Stimulated activated naive CD8-positive, alpha-beta T cell treated with anti-CD3 and anti-CD28 coated beads, Interleukin-15, amount 100 ng/mL, for 72 hours (primary cell): ENCODE results near the gene FAM222B.
A peak's percentile ranks its signal among the peaks of the same experiment; 100 is the strongest.
"Not testable (repeated sequence)": the region's sequence is repeated elsewhere in the genome, so short reads cannot be mapped to it uniquely, and the experiment has no call there.

Source experiments
- ATAC-seq: fragments of 150-1000 bp; cut with Tn5 transposase; 2 replicates; pipeline ENCODE4 v1.10.0; 2021; ENCODE audit warnings: mild to moderate bottlenecking, moderate library complexity
- DNase-seq, 2 donors: peaks; one replicate each; pipeline ENCODE4 v3.0.0; 2021 to 2022
- H3K27ac Mint-ChIP-seq, 2 donors: one replicate each; pipeline ENCODE4 v1.8.0; 2022; ENCODE audit warnings: mild to moderate bottlenecking in 2 of 2, mixed read lengths in 2 of 2, moderate library complexity in 2 of 2
- H3K27me3 Mint-ChIP-seq: one replicate; pipeline ENCODE4 v1.8.0; 2022; ENCODE audit warnings: mixed read lengths
- H3K4me1 Mint-ChIP-seq: one replicate; pipeline ENCODE4 v1.8.0; 2022; ENCODE audit warnings: mild to moderate bottlenecking, mixed read lengths
- H3K4me3 Mint-ChIP-seq, 2 donors: one replicate each; pipeline ENCODE4 v1.8.0; 2022; ENCODE audit warnings: mild to moderate bottlenecking in 2 of 2, mixed read lengths in 2 of 2, moderate library complexity in 1 of 2
- H3K9me3 Mint-ChIP-seq, 2 donors: one replicate each; pipeline ENCODE4 v1.8.0; 2022; ENCODE audit warnings: mixed read lengths in 2 of 2

Gene FAM222B

GRCh38 chr17:28725660-28726225 is 116.8 kb downstream of the FAM222B start:
- ATAC-seq (peak; percentile 1), DNase-seq (no peak)
- Mint-ChIP-seq H3K9me3 (no peaks in the 10 kb centered on the region), H3K4me1 (peaks cover 75% of the 10 kb centered on the region), H3K4me3 (peak overlapping the region; percentile 98 to 100), H3K27ac (peak overlapping the region; percentile 85 to 98), H3K27me3 (no peaks in the 10 kb centered on the region)

- Mint-ChIP-seq H3K27ac (peak overlapping the region; percentile 85 to 98), H3K4me3 (peak overlapping the region; percentile 98 to 100), H3K4me1 (peaks cover 80% of the 10 kb centered on the region), H3K27me3 (no peaks in the 10 kb centered on the region), H3K9me3 (no peaks in the 10 kb centered on the region)
- ATAC-seq: no peak
- DNase-seq: peak in 1 of 2 donors; percentile 42
Observed at GRCh38 chr17:28725166-28725659, 117.4 kb downstream of the FAM222B start.

- peak overlapping the region; percentile 66 to 98 for H3K27ac Mint-ChIP-seq
- H3K4me3 Mint-ChIP-seq: peak overlapping the region; percentile 98 to 100
- H3K9me3 Mint-ChIP-seq: no peaks in the 10 kb centered on the region
- H3K4me1 Mint-ChIP-seq: peaks cover 80% of the 10 kb centered on the region
- H3K27me3 Mint-ChIP-seq: no peaks in the 10 kb centered on the region
- DNase-seq: no peak
- ATAC-seq: no peak
Observed at GRCh38 chr17:28724500-28725165, 118.0 kb downstream of the FAM222B start.

- not testable (repeated sequence) for H3K9me3 Mint-ChIP-seq, ATAC-seq, H3K27me3 Mint-ChIP-seq, H3K27ac Mint-ChIP-seq, DNase-seq
- peaks cover 79% of the 10 kb centered on the region for H3K4me1 Mint-ChIP-seq
- H3K4me3 Mint-ChIP-seq: peak overlapping the region; percentile 98 to 100
Observed at GRCh38 chr17:28723836-28724499, 118.6 kb downstream of the FAM222B start.

- ATAC-seq (no peak), DNase-seq (no peak)
- Mint-ChIP-seq H3K9me3 (no peaks in the 10 kb centered on the region), H3K27me3 (peaks cover 4% of the 10 kb centered on the region), H3K4me3 (peak overlapping the region; percentile 97 to 100), H3K4me1 (peaks cover 79% of the 10 kb centered on the region), H3K27ac (peak overlapping the region; percentile 21 to 57)
Observed at GRCh38 chr17:28723159-28723835, 119.3 kb downstream of the FAM222B start.

GRCh38 chr17:28722417-28723158 is 120.0 kb downstream of the FAM222B start:
- peaks cover 79% of the 10 kb centered on the region for H3K4me1 Mint-ChIP-seq
- H3K9me3 Mint-ChIP-seq: no peaks in the 10 kb centered on the region
- ATAC-seq: no peak
- peaks cover 11% of the 10 kb centered on the region for H3K27me3 Mint-ChIP-seq
- H3K27ac Mint-ChIP-seq: peak overlapping the region; percentile 57 to 86
- peak overlapping the region; percentile 97 to 100 for H3K4me3 Mint-ChIP-seq
- no peak for DNase-seq

- H3K27me3 Mint-ChIP-seq: peaks cover 26% of the 10 kb centered on the region
Observed at GRCh38 chr17:28720997-28721329, 121.6 kb downstream of the FAM222B start.

GRCh38 chr17:28720247-28720996 is 122.2 kb downstream of the FAM222B start:
- Mint-ChIP-seq H3K27ac (peak overlapping the region; percentile 98 to 99), H3K4me1 (peaks cover 70% of the 10 kb centered on the region), H3K27me3 (peaks cover 31% of the 10 kb centered on the region), H3K4me3 (peak overlapping the region; percentile 97 to 100), H3K9me3 (no peaks in the 10 kb centered on the region)
- no peak for ATAC-seq
- DNase-seq: peak in 1 of 2 donors; percentile 50

More at GRCh38 chr17:28720997-28721329, 121.6 kb downstream of the FAM222B start:
- not testable (repeated sequence) for H3K9me3 Mint-ChIP-seq, DNase-seq, ATAC-seq
- H3K4me1 Mint-ChIP-seq: peaks cover 74% of the 10 kb centered on the region
- H3K27ac Mint-ChIP-seq: peak overlapping the region; percentile 98 to 99
- peak overlapping the region; percentile 97 to 100 for H3K4me3 Mint-ChIP-seq

- DNase-seq: no peak
- Mint-ChIP-seq H3K9me3 (no peaks in the 10 kb centered on the region), H3K27ac (peak overlapping the region; percentile 98 to 99), H3K4me3 (peak overlapping the region; percentile 97 to 100), H3K4me1 (peaks cover 56% of the 10 kb centered on the region), H3K27me3 (peaks cover 44% of the 10 kb centered on the region)
- peak; percentile 1 for ATAC-seq
Observed at GRCh38 chr17:28719021-28719433, 123.6 kb downstream of the FAM222B start.

GRCh38 chr17:28718333-28719020 is 124.1 kb downstream of the FAM222B start:
- H3K9me3 Mint-ChIP-seq: no peaks in the 10 kb centered on the region
- H3K27me3 Mint-ChIP-seq: peaks cover 44% of the 10 kb centered on the region
- peak overlapping the region; percentile 80 to 97 for H3K4me3 Mint-ChIP-seq
- DNase-seq (no peak), ATAC-seq (no peak)
- H3K27ac Mint-ChIP-seq: peak overlapping the region; percentile 0 to 82
- H3K4me1 Mint-ChIP-seq: peaks cover 50% of the 10 kb centered on the region

GRCh38 chr17:28717578-28718332 is 124.8 kb downstream of the FAM222B start, which contains the start of gene RAB34:
Gene RAB34, minus strand, starts transcription at chr17:28717868. Its CDS starts 602 bp downstream, at chr17:28717266.
- DNase-seq (no peak), ATAC-seq (peak; percentile 2)
- Mint-ChIP-seq H3K27me3 (peaks cover 46% of the 10 kb centered on the region), H3K9me3 (no peaks in the 10 kb centered on the region), H3K4me3 (peak within 1 kb of the TSS; percentile 80 to 97), H3K27ac (peak within 1 kb of the TSS; percentile 82 to 94), H3K4me1 (peaks cover 46% of the 10 kb centered on the region)

GRCh38 chr17:28716740-28717577 is 125.6 kb downstream of the FAM222B start:
- ATAC-seq: no peak
- peaks cover 50% of the 10 kb centered on the region for H3K27me3 Mint-ChIP-seq
- no peak for DNase-seq
- peak overlapping the region; percentile 39 to 66 for H3K4me3 Mint-ChIP-seq
- peaks cover 46% of the 10 kb centered on the region for H3K4me1 Mint-ChIP-seq
- H3K27ac Mint-ChIP-seq: no peak overlapping the region
- H3K9me3 Mint-ChIP-seq: no peaks in the 10 kb centered on the region
